Loucy (cell line): ENCODE results near the gene CCDC12.

ENCODE experiments used
- CTCF ChIP-seq: fragments of 200-600 bp; sonication (generic); conservative IDR thresholded peaks from 2 replicates; pipeline ENCODE4 v1.5.1; 2014; ENCODE audit warnings: mild to moderate bottlenecking, antibody characterized with exemption, low read length
- EZH2phosphoT487 ChIP-seq: fragments of 200-600 bp; IDR thresholded peaks from 2 replicates; pipeline ENCODE4 v1.6.1; 2018; ENCODE audit warnings: antibody characterized with exemption, mild to moderate bottlenecking, moderate library complexity, borderline replicate concordance

DNA sequence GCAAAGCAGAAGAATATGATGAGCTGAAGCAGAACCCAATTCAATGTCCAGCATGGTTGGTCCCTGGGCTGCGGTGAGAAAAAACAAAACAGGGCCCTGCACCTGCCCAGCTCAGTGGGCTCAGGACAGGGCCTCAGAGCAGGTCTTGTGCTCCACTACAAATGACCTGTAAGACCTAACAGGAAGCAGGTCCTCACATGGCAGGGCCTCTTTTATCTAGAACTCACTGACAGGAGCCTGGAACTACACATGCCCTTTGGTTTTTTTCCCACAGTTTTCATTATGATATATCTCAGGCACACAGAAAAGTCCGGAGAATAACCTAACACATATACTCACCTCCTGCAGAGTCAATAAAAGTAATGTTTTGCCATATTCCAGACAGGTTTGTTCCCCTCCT is 38.4 kb downstream of the CCDC12 start:
- TF ChIP-seq CTCF (no peak), EZH2phosphoT487 (no peak)
